GM19239 (cell line): ENCODE results near the gene CSPG4.
A peak's percentile ranks its signal among the peaks of the same experiment; 100 is the strongest.
"Not testable (repeated sequence)": the region's sequence is repeated elsewhere in the genome, so short reads cannot be mapped to it uniquely, and the experiment has no call there.

Experiments
- DNase-seq: peaks from one replicate; pipeline ENCODE4 v3.0.0; 2011; ENCODE audit warnings: low spot score; ENCODE audit not compliant: insufficient read length
- FAIRE-seq: peaks from 2 replicates; lab custom pipeline; 2011; peaks lifted over from hg19 to GRCh38; lab: Jason Lieb, UNC

The CSPG4 gene

GRCh38 chr15:75706682-75706954, 6.0 kb downstream of the CSPG4 start:
- DNase-seq (no peak), FAIRE-seq (no peak)

- FAIRE-seq, result no peak
These were observed 6.6 kb downstream of the CSPG4 start for GRCh38 chr15:75705854-75706681.

GRCh38 chr15:75705375-75705774, 7.3 kb downstream of the CSPG4 start:
- not testable (repeated sequence) for FAIRE-seq, DNase-seq

More at GRCh38 chr15:75705854-75706681, 6.6 kb downstream of the CSPG4 start:
- DNase-seq, result no peak

- DNase-seq (no peak), FAIRE-seq (no peak)
These were observed 8.0 kb downstream of the CSPG4 start for GRCh38 chr15:75704618-75705017.

GRCh38 chr15:75704263-75704615, 8.4 kb downstream of the CSPG4 start:
- DNase-seq (no peak), FAIRE-seq (no peak)

- DNase-seq, FAIRE-seq: not testable (repeated sequence)
These were observed 9.0 kb downstream of the CSPG4 start for GRCh38 chr15:75703440-75704262.

- no peak for FAIRE-seq
- DNase-seq, result no peak
These were observed 10.2 kb downstream of the CSPG4 start for GRCh38 chr15:75702436-75702835.

- DNase-seq, FAIRE-seq: not testable (repeated sequence)
These were observed 11.3 kb downstream of the CSPG4 start for GRCh38 chr15:75701071-75702003.

- not testable (repeated sequence) for DNase-seq
- peak; percentile 100 for FAIRE-seq
These were observed 12.4 kb downstream of the CSPG4 start for GRCh38 chr15:75699961-75700874.

- FAIRE-seq, result peak; percentile 53
These were observed 13.1 kb downstream of the CSPG4 start for GRCh38 chr15:75699517-75699916.

GRCh38 chr15:75697974-75698747, 14.5 kb downstream of the CSPG4 start:
- not testable (repeated sequence) for DNase-seq, FAIRE-seq

More at GRCh38 chr15:75699517-75699916, 13.1 kb downstream of the CSPG4 start:
- DNase-seq, result not testable (repeated sequence)

- DNase-seq, result no peak
- FAIRE-seq, result no peak
These were observed 15.1 kb downstream of the CSPG4 start for GRCh38 chr15:75697523-75697922.

GRCh38 chr15:75696854-75697259, 15.8 kb downstream of the CSPG4 start:
- no peak for FAIRE-seq

GRCh38 chr15:75696311-75696720, 16.3 kb downstream of the CSPG4 start:
- FAIRE-seq, result no peak

More at GRCh38 chr15:75696854-75697259, 15.8 kb downstream of the CSPG4 start:
- DNase-seq, result no peak

GRCh38 chr15:75695634-75696310, 16.9 kb downstream of the CSPG4 start:
- FAIRE-seq, result peak; percentile 45

More at GRCh38 chr15:75696311-75696720, 16.3 kb downstream of the CSPG4 start:
- no peak for DNase-seq

GRCh38 chr15:75695220-75695619, 17.4 kb downstream of the CSPG4 start:
- DNase-seq, result no peak

More at GRCh38 chr15:75695634-75696310, 16.9 kb downstream of the CSPG4 start:
- no peak for DNase-seq

GRCh38 chr15:75694241-75695182, 18.1 kb downstream of the CSPG4 start:
- FAIRE-seq (no peak), DNase-seq (no peak)

More at GRCh38 chr15:75695220-75695619, 17.4 kb downstream of the CSPG4 start:
- FAIRE-seq, result peak; percentile 76
